Stomach (tissue), 9 donors: ENCODE measurements around the gene SRGAP2C. TPM values are rescaled to one million over a fixed set of nuclear protein-coding genes. Genes with fewer than 3 reads are reported as not detected.

Source experiments
- DNase-seq, 2 donors: peaks; one replicate each; pipeline versions ENCODE4 v3.0.0 to v3.0.0-alpha.2; 2013 to 2019
- H3K27ac ChIP-seq, 5 donors: fragments of 200-600 bp in 4 of 5; sonication (generic) in 4 of 5; one replicate each; pipeline ENCODE4 v1.5.1; 2013 to 2019; ENCODE audit warnings: mild to moderate bottlenecking in 1 of 5, moderate library complexity in 1 of 5
- H3K27me3 ChIP-seq, 3 donors: fragments of 200-600 bp; sonication (generic); one replicate each; pipeline ENCODE4 v1.5.1; 2017 to 2019; ENCODE audit warnings: mixed run types in 1 of 3
- H3K36me3 ChIP-seq, 4 donors: fragments of 200-600 bp; sonication (generic); 1 replicate in 3 of 4; 2 replicates in 1 of 4; pipeline ENCODE4 v1.5.1; 2016 to 2019
- H3K4me1 ChIP-seq, 4 donors: fragments of 200-600 bp; sonication (generic); one replicate each; pipeline ENCODE4 v1.5.1; 2016 to 2019
- H3K4me3 ChIP-seq, 4 donors: fragments of 200-600 bp; sonication (generic) in 3 of 4; one replicate each; pipeline ENCODE4 v1.5.1; 2016 to 2019; ENCODE audit warnings: mild to moderate bottlenecking in 1 of 4
- H3K9me3 ChIP-seq, 4 donors: fragments of 200-600 bp; sonication (generic); one replicate each; pipeline ENCODE4 v1.5.1; 2016 to 2019
- CTCF ChIP-seq, 7 experiments: fragments of 450-650 bp in 4 of 7; fragments of 200-600 bp in 3 of 7; sonication (generic) in 3 of 7; IDR thresholded peaks; one replicate each; pipeline ENCODE4 v1.5.1; 2016 to 2019; ENCODE audit warnings: antibody characterized with exemption in 7 of 7, control low read depth in 2 of 7, mild to moderate bottlenecking in 1 of 7
- EP300 ChIP-seq: sonication (generic); formaldehyde crosslinking; IDR thresholded peaks from one replicate; pipeline ENCODE4 v1.6.1; 2017; ENCODE audit warnings: antibody characterized with exemption
- POLR2A ChIP-seq, 4 donors: fragments of 450-650 bp; IDR thresholded peaks; one replicate each; pipeline ENCODE4 v1.6.1; 2016; ENCODE audit warnings: antibody characterized with exemption in 4 of 4, control low read depth in 2 of 4, mild to moderate bottlenecking in 1 of 4, moderate library complexity in 1 of 4
- POLR2AphosphoS5 ChIP-seq, 3 donors: sonication (generic); formaldehyde crosslinking; IDR thresholded peaks; one replicate each; pipeline ENCODE4 v1.6.1; 2016; ENCODE audit warnings: antibody characterized with exemption in 3 of 3
- WGBS, 5 donors: extraction: QIAGEN DNeasy Blood & Tissue Kit in 3 of 5; methylation state at CpG; one replicate each; pipeline versions ENCODE4 v1.1.5 to v1.1.7; 2013 to 2018; 5-methylcytosine and 5-hydroxymethylcytosine counted together
- intact Hi-C: fragments of 100-400 bp; cut with DNase I; formaldehyde crosslinking; loops from one replicate; pipeline ENCODE4 v1.15.1; 2023; ENCODE audit warnings: low total_unique reads
- polyA plus RNA-seq, 3 donors: library from polyadenylated mRNA; stranded (reverse); fragments of 200-250 nt; gene quantifications; one replicate each; pipeline ENCODE4 v1.2.3, GENCODE V29; 2013
- total RNA-seq, 5 donors: library from RNA; depleted of rRNA; stranded (reverse); fragments of >200 nt; gene quantifications; one replicate each; pipeline versions ENCODE4 v1.1.0 to v1.2.3, GENCODE V29; 2014 to 2016
- donor health status: healthy with polysubstance abuse.
- donor health status: Bipolar disorder and iron deficiency.
- donor health status: healthy.

The SRGAP2C gene
- total and polyA plus RNA-seq, 8 donors, result 2.3 to 17.6 (median 4.4) TPM

- 84 to 98% (median 95%) methylated on average over 1 of the region's 1 CpG for WGBS, 5 donors
- Histone ChIP-seq H3K36me3 (no peaks in the 10 kb centered on the region), H3K9me3 (no peaks in the 10 kb centered on the region)
Measured at GRCh38 chr1:121408354-121408753, 223.6 kb downstream of the SRGAP2C start.

GRCh38 chr1:121413821-121414220 lies 229.0 kb downstream of the SRGAP2C start:
- Histone ChIP-seq H3K27me3 (no peaks in the 10 kb centered on the region), H3K27ac (no peak overlapping the region), H3K9me3 (no peaks in the 10 kb centered on the region), H3K4me1 (peaks cover 0 to 5% (median 2%) of the 10 kb centered on the region in 4 donors), H3K36me3 (no peaks in the 10 kb centered on the region), H3K4me3 (no peak overlapping the region)
- no peak for DNase-seq
- TF ChIP-seq CTCF (IDR thresholded peaks at IDR 0.05), result no peak
- TF ChIP-seq EP300, result no peak
- TF ChIP-seq POLR2A (IDR thresholded peaks at IDR 0.05), result no peak
- no peak for TF ChIP-seq POLR2AphosphoS5 (IDR thresholded peaks at IDR 0.05)
- intact Hi-C loops, result no loop called here
- WGBS, 5 donors, result 81 to 89% (median 82%) methylated on average over 3 of the region's 3 CpGs

More at GRCh38 chr1:121408354-121408753, 223.6 kb downstream of the SRGAP2C start:
- Histone ChIP-seq H3K27me3 (no peaks in the 10 kb centered on the region), H3K4me1 (no peaks in the 10 kb centered on the region), H3K27ac (no peak overlapping the region), H3K4me3 (no peak overlapping the region)
- DNase-seq, result no peak
- intact Hi-C loops, result no loop called here
- no peak for TF ChIP-seq CTCF (IDR thresholded peaks at IDR 0.05)
- no peak for TF ChIP-seq POLR2AphosphoS5 (IDR thresholded peaks at IDR 0.05)
- no peak for TF ChIP-seq EP300
- TF ChIP-seq POLR2A (IDR thresholded peaks at IDR 0.05), result no peak

GRCh38 chr1:121414905-121415304 lies 230.1 kb downstream of the SRGAP2C start:
- H3K4me3 ChIP-seq, result no peak overlapping the region
- intact Hi-C loops, result no loop called here
- no peak overlapping the region for H3K27ac ChIP-seq
- H3K4me1 ChIP-seq, result peaks cover 0 to 5% (median 2%) of the 10 kb centered on the region in 4 donors
- WGBS, 5 donors, result 77 to 86% (median 84%) methylated on average over 2 of the region's 2 CpGs
- H3K9me3 ChIP-seq, result no peaks in the 10 kb centered on the region
- TF ChIP-seq POLR2AphosphoS5 (IDR thresholded peaks at IDR 0.05), result no peak
- no peak for TF ChIP-seq EP300
- TF ChIP-seq POLR2A (IDR thresholded peaks at IDR 0.05), result no peak
- no peak for TF ChIP-seq CTCF (IDR thresholded peaks at IDR 0.05)
- no peaks in the 10 kb centered on the region for H3K27me3 ChIP-seq
- H3K36me3 ChIP-seq, result no peaks in the 10 kb centered on the region
- DNase-seq, result peak in 1 of 2 donors; percentile 3

GRCh38 chr1:121417325-121417923 lies 232.6 kb downstream of the SRGAP2C start:
- WGBS, 5 donors, result 82 to 92% (median 87%) methylated on average over 6 of the region's 6 CpGs

More at GRCh38 chr1:121417325-121417923, 232.6 kb downstream of the SRGAP2C start:
- Histone ChIP-seq H3K4me1 (peaks cover 0 to 5% (median 2%) of the 10 kb centered on the region in 4 donors), H3K4me3 (no peak overlapping the region), H3K9me3 (no peaks in the 10 kb centered on the region), H3K27ac (no peak overlapping the region), H3K36me3 (no peaks in the 10 kb centered on the region), H3K27me3 (no peaks in the 10 kb centered on the region)
- intact Hi-C loops, result no loop called here
- DNase-seq, result no peak
- TF ChIP-seq EP300, result no peak
- no peak for TF ChIP-seq POLR2A (IDR thresholded peaks at IDR 0.05)
- TF ChIP-seq POLR2AphosphoS5 (IDR thresholded peaks at IDR 0.05), result no peak
- no peak for TF ChIP-seq CTCF (IDR thresholded peaks at IDR 0.05)
